ENCODE measurements around the gene KHDC4.

GRCh38 chr1:155904261-155904660 is 30.0 kb downstream of the KHDC4 start:
- no peak for TF ChIP-seq CTCF (conservative IDR thresholded peaks at IDR 0.05; ENCODE audit: low read depth, low read length)
- no peak for TF ChIP-seq POLR2A (IDR thresholded peaks at IDR 0.05; ENCODE audit: low read depth, low read length)
- TF ChIP-seq SMC3 (IDR thresholded peaks at IDR 0.05; ENCODE audit: low read depth, low read length), result no peak
- no peak for TF ChIP-seq MXI1 (IDR thresholded peaks at IDR 0.05; ENCODE audit: borderline replicate concordance, low read depth, low read length)
- no peak for TF ChIP-seq RCOR1 (IDR thresholded peaks at IDR 0.05; ENCODE audit: insufficient replicate concordance, low read length)
- TF ChIP-seq MAZ (IDR thresholded peaks at IDR 0.05; ENCODE audit: borderline replicate concordance, low read depth, low read length), result no peak
- TF ChIP-seq, protein P1, sequence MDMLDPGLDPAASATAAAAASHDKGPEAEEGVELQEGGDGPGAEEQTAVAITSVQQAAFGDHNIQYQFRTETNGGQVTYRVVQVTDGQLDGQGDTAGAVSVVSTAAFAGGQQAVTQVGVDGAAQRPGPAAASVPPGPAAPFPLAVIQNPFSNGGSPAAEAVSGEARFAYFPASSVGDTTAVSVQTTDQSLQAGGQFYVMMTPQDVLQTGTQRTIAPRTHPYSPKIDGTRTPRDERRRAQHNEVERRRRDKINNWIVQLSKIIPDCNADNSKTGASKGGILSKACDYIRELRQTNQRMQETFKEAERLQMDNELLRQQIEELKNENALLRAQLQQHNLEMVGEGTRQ (IDR thresholded peaks at IDR 0.05; ENCODE audit: low read depth, low read length), result no peak

Measured in IMR-90 (cell line).